ENCODE data around the gene NCKAP5L. TPM values are rescaled to one million over a fixed set of nuclear protein-coding genes. Genes with fewer than 3 reads are reported as not detected.

NCKAP5L gene
- total RNA-seq, 4 donors from 2014 or later, result 36.1 to 70.2 (median 44.7) TPM

- 66 to 76% methylated on average over 2 of the region's 2 CpGs for WGBS, 2 donors
- Histone ChIP-seq H3K9me3 (no peaks in the 10 kb centered on the region), H3K4me3 (no peak overlapping the region), H3K36me3 (no peaks in the 10 kb centered on the region), H3K27me3 (peaks cover 0 to 13% of the 10 kb centered on the region in 2 donors), H3K27ac (no peak overlapping the region), H3K4me1 (peaks cover 0 to 20% (median 7%) of the 10 kb centered on the region in 4 donors)
- TF ChIP-seq EP300 (IDR thresholded peaks at IDR 0.05), result no peak
- TF ChIP-seq POLR2A (IDR thresholded peaks at IDR 0.05), result no peak
- TF ChIP-seq, protein P1, sequence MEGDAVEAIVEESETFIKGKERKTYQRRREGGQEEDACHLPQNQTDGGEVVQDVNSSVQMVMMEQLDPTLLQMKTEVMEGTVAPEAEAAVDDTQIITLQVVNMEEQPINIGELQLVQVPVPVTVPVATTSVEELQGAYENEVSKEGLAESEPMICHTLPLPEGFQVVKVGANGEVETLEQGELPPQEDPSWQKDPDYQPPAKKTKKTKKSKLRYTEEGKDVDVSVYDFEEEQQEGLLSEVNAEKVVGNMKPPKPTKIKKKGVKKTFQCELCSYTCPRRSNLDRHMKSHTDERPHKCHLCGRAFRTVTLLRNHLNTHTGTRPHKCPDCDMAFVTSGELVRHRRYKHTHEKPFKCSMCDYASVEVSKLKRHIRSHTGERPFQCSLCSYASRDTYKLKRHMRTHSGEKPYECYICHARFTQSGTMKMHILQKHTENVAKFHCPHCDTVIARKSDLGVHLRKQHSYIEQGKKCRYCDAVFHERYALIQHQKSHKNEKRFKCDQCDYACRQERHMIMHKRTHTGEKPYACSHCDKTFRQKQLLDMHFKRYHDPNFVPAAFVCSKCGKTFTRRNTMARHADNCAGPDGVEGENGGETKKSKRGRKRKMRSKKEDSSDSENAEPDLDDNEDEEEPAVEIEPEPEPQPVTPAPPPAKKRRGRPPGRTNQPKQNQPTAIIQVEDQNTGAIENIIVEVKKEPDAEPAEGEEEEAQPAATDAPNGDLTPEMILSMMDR (IDR thresholded peaks at IDR 0.05), result no peak
- DNase-seq (ENCODE audit: low spot score in 2 of 2), result no peak
Measured at GRCh38 chr12:49846032-49846431, 17.8 kb upstream of the NCKAP5L start.

- Histone ChIP-seq H3K4me3 (no peak overlapping the region), H3K9me3 (no peaks in the 10 kb centered on the region), H3K27ac (no peak overlapping the region), H3K36me3 (no peaks in the 10 kb centered on the region), H3K4me1 (peaks cover 0 to 21% (median 7%) of the 10 kb centered on the region in 4 donors), H3K27me3 (peaks cover 0 to 6% of the 10 kb centered on the region in 2 donors)
- 97 to 99% methylated on average over 4 of the region's 4 CpGs for WGBS, 2 donors
- no peak for DNase-seq (ENCODE audit: low spot score in 2 of 2)
- TF ChIP-seq POLR2A (IDR thresholded peaks at IDR 0.05) (no peak), EP300 (IDR thresholded peaks at IDR 0.05) (no peak)
- TF ChIP-seq, protein P1 (IDR thresholded peaks at IDR 0.05), result no peak
Measured at GRCh38 chr12:49843876-49844437, 15.7 kb upstream of the NCKAP5L start.

GRCh38 chr12:49843411-49843810, 15.2 kb upstream of the NCKAP5L start:
- WGBS, 2 donors, result 77 to 82% methylated on average over 7 of the region's 7 CpGs
- TF ChIP-seq EP300 (IDR thresholded peaks at IDR 0.05) (no peak), POLR2A (IDR thresholded peaks at IDR 0.05) (no peak)
- TF ChIP-seq, protein P1 (IDR thresholded peaks at IDR 0.05), result no peak
- no peak for DNase-seq (ENCODE audit: low spot score in 2 of 2)
- Histone ChIP-seq H3K27me3 (peaks cover 0 to 5% of the 10 kb centered on the region in 2 donors), H3K4me3 (peak overlapping the region; percentile 47 to 72 (median 64)), H3K36me3 (peaks cover 0 to 1% (median 0%) of the 10 kb centered on the region in 3 donors), H3K9me3 (no peaks in the 10 kb centered on the region), H3K4me1 (peaks cover 0 to 21% (median 7%) of the 10 kb centered on the region in 4 donors), H3K27ac (peak overlapping the region; percentile 79 to 93 (median 90))

DNA sequence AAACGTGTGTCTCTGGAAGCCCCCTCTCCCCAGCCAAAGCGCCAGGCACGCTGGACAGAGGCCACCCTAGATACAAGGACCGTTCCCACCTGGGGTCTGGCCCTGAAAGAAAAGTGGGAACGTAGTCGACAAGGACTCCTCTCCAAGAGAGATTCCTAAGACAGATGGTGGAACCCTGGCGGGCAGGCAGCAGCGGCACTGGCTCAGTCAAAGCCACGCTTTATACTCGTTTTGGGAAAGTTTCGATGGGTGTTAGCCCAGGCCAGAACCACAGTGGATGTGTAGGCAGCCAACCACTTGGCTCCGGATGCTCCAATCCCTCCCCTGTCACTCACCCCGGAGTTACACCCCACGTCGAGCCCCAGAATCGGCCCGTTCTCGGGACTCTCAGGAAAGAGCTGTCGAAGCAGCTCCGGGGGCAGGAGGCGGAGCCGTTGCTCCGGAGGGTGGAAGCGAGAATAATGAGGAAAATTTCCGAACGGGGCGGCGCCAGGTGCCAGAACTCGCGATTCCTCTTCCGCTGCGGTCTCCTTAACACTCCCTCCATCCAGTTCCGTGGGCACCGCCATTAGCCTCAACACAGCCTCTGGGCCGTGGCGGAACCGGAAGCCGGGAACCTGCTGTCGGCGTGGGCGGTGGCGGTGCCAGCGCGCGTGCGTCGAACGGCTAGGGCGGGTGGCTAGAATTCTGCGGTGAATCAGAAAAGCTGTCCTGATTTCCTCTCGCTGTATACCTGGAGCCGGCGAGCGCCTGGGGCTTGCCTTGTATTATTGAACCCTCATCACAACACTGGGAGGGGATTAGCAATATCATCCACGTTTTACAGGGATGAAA, 14.5 kb upstream of the NCKAP5L start, which contains the start of gene BCDIN3D:
TSS of gene BCDIN3D (minus strand) at position 588 of the 834 bp plus-strand sequence. CDS start at position 569, 19 bp downstream.
- H3K4me3 ChIP-seq, result peak within 1 kb of the TSS; percentile 47 to 72 (median 64)
- H3K27ac ChIP-seq, result peak within 1 kb of the TSS; percentile 79 to 93 (median 90)
- WGBS, 2 donors, result 0% methylated on average over 37 to 45 of the region's 55 CpGs

More for the DNA sequence above, 14.5 kb upstream of the NCKAP5L start, which contains the start of gene BCDIN3D:
- no peaks in the 10 kb centered on the region for H3K27me3 ChIP-seq
- TF ChIP-seq EP300 (IDR thresholded peaks at IDR 0.05), result peak; percentile 58 to 96
- TF ChIP-seq POLR2A (IDR thresholded peaks at IDR 0.05), result peak; percentile 34 to 83
- TF ChIP-seq, protein P1 (IDR thresholded peaks at IDR 0.05), result peak in 2 of 5 experiments; percentile 13 to 24
- H3K4me1 ChIP-seq, result peaks cover 0 to 21% (median 7%) of the 10 kb centered on the region in 4 donors
- H3K36me3 ChIP-seq, result peaks cover 0 to 5% (median 0%) of the 10 kb centered on the region in 3 donors
- H3K9me3 ChIP-seq, result no peaks in the 10 kb centered on the region
- peak; percentile 87 to 89 for DNase-seq (ENCODE audit: low spot score in 2 of 2)

Measured in tibial nerve (tissue), 4 donors.